ENCODE data around the gene CRACR2B.
A peak's percentile ranks its signal among the peaks of the same experiment; 100 is the strongest.

The CRACR2B gene

DNA sequence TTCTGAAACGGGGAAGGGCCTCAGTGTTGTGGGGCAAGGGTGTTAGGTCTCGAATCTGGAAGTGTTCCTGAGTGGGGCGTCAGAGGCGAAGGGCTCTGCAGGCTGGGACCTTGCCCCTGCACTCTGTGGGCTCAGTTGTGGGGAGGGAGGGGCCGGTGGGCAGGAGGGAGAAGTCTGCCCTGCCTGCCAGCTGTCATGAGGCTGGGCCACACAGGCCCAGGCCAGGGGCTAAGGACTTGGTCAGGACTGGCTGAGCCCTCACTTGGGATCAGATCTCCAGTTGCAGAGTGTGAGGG, at the start of gene CRACR2B:
CRACR2B (plus strand) TSS at position 23 of the 296 bp plus-strand sequence. CDS start 689 bp downstream, outside the sequence.
- no peak for DNase-seq

DNA sequence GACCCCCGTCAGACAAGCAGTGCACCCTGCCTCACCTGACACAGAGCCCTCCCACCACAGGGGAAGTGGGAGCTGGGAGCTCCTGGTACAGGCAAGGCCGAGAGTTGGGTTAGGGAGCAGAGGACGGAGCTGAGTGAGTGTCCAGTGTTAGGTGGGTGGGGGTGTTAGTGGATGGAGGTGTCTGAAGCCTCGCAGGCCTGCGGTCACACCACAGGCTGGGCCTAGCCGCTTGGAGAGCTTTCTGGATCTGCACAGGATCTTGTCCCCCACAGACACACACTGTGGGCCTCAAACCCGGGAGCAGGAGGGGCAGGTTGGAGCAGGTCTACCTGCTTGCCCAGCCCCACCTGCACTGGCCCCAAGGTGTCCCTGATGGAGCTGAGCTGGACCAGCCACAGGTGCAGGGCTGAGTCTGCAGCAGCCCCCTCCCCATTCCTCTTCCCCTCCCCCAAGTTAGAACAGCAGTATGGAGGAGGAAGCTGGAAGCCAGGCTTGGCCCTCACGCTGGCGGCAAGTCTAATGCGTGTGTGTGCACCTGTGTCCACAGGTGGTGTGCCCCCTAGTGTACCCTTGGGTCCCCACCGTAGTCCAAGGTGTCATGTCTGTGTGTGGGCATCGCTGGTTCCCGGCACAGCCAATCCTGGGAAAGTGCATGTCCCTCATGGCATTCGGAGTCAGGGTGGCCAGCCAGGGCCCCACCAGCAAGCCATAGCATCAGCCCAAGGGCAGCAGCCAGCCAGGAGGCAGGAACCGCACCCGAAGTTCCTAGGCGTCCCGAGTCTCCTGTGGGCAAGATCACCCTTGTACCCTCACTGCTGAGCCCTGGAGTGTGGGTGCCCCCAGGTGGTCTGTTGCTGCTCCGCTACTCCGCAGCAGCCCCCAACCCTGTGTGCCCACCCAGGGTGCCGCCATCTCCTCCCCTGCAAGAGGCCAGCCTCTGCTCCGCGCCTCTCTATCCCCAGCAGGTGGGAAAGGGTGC, 48.5 kb upstream of the CRACR2B start:
- DNase-seq, result no peak

DNA sequence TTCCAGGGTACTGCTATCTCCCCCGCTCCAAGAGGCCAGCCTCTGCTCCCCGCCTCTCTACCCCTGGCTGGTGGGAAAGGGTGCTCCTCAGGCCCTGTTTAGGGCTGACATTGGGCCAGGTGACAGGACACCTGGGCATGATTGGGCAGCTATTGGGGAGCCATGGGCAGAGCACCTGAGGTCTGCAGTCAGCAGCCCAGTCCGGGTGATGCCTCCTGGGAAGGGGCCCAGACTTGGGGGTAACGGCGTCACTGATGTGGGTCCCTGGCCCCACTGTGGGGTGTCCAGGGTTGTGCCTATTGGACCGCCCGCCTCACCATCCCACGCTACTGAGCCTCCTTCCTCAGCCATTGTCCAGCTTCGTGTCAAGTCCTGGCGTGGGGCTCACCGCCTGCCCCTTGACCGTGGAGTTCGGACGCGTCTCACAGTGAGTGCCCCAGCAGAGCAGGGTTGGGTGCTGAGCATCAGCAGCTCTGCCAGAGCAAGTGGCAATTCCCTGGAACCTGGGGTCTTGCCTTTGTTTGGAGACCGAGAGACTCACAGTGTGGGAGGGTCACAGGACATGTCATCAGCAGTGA, 47.7 kb upstream of the CRACR2B start:
- DNase-seq, result no peak

DNA sequence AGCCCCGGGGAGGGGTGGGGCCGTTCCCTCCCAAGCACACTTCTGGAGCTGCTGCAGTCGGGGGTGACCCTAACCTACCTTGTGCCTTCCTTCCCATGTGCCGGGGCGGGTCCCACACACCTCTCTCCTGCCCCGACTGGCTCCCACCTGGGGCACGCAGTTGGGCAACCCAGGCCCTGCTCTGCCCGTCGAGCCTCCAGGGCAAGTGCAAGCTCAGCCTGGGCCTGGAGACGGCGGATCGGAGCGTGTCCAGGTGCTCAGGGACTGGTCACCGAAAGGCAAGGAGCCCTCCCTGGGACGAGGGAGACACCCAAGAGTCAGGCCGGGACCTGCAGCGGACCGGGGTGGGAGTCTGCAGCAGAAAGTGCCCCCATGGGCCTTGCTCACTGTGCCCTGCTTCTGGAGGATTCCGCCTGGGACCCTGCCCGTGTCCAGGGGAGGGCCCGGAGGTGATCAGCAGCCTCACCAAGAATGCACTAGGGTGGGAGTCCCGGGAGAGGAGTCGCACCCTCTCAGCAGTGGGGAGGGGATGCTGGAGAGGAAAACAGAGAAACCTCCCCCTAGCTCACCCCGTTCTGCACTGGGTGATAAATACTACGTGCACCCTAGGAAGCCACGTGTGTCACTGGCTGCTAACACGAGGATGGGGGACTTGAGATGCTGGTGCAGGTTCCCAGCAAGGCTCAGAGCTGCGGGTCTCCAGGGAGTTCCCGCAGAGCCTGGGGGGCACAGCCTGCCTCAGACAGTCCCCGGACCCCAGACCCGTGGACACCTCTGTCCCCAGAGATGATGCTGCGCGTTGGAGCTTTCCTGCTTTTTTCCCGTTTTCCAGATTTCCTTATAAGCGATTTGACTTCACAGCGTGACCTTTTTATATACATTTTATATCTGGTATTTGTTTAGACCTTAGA, 45.2 kb upstream of the CRACR2B start:
- no peak for DNase-seq

DNA sequence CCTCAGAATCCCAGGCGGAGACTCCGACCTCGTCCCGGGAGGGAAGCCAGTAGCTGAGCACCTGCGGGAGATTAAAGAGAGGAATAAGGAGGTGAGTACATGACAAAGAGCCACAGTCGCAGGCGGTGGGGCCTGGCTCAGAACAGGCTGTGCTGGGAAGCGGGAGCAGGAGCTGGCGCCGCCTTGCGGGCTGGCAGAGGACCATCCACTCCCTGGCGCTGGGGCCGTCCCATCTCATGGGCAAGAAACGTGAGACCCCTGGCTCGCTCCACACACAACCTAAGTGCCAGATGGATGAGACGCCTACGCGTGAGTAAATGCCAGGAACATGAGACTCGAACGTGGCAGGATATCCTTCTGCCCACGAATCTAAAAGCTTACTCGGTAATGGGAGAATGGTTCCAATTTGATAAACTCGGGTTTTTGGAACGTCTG, 44.1 kb upstream of the CRACR2B start:
- peak; percentile 49 for DNase-seq

DNA sequence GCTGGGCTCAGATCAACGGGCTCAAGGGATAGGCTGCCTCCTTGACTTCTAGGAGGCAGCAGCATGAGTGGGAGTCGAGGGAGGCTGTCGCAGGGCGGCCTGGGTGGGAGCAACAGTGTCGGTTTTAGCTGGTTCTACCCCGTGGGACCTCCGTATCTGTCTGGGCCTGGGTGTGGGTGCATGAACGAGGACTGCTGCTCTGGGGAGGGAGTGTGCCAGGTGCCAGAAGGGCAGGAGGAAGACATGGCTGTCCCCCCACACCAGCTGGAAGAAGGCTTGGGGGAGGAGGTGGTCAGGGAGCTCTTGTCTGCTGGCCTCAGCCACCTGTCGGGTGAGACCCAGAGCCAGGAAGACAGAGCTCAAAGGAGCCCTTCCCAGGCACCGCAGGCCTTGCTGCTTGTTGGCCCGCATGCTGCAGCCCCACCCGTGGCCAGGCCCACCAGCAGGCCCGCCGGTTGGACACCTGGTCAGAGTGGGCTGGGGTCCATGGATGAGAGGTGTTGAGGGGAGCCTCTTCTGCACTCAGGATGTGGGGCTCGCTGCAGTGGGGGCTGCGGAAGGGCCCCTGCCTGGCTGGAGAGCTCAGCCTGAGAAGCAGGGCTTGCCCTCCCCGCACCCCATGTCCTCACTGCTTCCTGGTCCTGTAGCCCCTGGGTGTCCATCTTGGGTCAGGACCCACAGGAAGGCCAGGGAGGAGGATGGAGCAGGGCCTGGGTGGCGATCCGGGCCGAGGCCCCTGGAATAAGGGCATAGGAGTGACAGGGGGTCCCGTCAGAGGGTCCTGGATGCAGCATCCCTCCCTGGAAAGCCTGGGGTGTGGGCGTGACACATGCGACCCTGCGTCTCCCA, 41.3 kb upstream of the CRACR2B start:
- DNase-seq, result no peak

DNA sequence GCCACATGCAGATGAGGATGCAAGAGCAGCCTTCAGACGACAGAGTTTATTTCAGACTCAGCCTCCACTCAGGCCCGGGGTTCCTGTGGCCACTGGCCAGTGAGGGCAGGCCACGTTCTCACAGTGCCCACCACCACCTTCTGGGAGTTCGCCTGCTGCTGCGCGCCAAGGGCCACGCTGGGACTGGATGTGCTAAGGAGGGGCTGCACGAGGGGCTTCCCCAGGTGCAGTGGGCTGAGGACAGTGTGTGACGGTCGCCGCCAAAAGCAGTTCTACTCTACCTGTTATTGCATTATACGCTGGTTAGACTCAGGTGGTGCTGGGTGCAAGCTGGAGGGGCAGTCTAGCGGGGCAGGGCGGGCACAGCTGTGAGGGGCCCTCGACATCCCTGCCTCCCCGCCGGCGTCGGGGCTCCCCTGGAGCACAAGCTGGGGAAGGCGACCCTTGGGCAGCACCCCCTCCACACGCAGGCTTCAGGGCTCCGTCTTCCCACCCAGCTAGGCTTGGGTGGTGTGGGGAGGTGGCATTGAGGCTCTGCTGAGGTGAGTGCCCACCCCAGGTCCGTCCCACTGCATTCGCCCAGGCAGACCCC, 40.5 kb upstream of the CRACR2B start:
- no peak for DNase-seq

DNA sequence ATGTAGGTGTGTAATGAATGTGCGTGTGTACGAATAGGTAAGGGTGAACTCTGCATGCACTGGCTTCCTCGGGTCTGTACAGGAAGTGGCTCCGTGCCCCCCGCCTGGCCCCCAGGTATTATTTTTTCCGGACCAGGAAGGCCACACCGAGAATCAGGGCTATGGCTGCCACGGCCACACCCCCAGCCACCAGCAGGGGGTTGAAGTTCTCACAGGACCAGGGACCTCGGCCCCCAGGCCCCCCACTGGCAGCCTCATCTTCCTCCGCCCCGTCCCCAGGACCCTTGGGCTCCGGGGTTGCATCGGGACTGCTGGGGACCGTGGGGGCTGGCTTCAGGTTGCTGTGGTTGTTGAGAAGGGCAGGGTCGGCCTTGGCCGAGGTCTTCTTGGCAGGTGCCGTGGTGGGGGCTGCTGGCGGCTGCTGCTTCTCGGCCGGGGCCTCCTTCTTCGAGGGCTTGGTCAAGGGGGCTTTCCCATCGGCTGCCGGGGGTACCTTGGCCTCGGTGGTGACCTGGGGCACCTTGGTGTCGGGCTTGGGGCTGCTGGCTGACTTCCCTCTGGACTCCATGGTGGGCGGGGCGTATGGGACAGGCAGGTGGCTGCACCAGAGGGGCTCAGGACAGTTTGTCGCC, 39.6 kb upstream of the CRACR2B start:
- no peak for DNase-seq

DNA sequence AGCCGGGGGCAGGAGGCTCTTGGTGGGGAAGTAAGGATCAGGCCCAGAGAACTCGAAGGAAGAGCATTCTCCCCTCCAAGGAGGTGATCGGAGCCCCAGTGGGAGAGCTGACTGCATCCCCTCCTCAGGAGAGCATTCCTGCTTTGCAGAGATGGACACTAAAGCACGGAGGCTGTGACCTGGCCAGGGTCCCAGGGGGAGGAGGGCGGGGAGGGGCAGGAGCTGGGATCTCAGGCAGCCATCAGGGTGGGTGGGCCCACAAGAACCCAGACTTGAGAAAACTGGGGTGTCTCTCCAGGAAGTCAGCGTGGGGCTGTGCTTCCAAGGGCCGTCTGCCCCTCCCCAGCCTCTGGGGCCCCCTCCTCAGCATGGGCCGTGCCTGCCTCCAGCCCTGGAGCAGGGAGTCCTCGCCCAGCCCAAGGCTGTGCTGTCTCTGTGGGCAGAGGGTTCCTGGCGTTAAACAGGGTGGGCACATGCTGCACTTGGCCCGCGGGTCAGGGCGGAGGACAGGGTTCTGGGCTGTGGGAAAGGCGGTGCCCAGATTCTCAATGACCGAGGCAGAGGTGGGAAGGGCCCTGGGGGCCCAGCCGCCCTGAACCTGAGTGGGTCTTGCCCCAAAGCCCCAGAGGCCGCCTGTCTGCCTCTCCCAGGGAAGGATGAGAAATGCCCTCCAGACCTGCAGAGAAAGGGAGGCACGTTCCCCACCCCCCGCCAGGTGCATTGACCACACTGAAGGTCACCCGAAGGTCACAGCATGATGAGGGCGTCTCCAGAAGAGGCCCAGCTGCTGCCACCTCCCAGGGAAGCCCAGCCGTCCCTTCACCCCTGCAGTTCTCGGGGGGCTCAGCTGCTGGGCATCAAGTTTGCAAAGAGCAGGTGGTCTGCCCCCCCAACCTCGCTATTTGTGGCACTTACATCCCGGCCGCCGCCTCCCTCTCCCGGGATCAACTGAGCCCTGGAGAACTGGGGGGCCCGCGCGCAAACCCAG, 38.5 kb upstream of the CRACR2B start:
- DNase-seq, result no peak

DNA sequence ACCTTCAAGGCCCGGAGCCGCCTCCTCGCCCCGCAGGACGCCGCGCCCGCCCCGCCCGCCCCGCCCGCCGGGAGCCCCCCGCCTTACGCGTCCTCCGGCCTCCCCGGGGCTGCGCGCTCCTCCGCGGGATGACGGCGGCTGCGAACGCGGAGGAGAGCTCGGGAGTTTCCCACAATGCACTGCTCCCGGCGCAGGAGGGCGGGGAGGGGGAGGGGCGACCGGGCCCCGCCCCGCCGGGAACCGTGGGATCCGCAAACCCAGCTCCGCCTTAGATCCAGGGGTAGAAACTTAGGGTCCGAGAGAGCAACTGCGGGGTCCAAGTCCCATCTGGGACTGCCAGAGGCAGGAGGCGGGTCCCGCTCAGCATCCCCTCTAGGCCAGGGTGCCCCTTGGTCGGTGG, 37.8 kb upstream of the CRACR2B start, which contains the start of gene CEND1:
CEND1 (minus strand) TSS at position 148 of the 400 bp plus-strand sequence. CDS start 1,514 bp downstream, outside the sequence.
- peak; percentile 54 for DNase-seq

DNA sequence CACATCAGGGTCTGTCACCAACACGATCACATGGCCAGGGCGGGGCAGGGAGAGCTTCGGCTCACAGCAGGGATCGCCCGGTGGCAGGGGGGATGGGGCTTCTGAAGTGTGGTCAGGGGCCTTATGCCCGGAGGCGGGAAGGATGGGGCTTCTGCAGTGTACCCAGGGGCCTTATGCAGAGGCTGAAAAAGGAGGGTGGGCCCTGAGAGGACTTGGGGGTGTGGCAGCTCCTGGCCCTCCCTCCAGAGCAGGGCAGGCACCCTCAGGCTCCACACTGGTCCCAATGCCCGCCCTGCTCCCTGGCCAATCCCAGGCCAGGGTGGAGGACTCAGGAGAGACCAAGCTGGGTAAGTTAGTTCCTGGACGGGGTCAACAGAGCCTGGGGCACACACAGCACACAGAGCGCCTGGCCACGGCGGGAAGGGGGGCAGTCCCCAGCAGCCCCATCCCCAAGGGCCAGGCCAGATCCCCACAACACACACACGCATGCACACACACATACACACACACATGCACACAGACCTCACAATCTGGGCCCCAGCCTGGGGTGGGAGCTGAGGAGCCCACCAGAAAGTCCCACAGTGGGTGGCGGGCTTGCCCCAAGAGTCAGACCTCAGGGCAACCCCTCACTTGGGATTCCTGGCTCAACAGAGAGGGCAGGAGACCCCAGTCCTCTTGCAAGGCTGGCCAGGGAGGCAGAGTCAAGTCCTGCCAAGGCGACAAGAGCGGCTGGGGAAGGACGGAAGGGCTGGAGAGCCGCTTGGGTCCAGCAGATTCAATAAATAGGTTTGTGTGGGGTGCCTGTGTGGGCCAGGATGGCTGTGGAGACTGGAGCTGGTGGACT, 36.8 kb upstream of the CRACR2B start:
- no peak for DNase-seq

DNA sequence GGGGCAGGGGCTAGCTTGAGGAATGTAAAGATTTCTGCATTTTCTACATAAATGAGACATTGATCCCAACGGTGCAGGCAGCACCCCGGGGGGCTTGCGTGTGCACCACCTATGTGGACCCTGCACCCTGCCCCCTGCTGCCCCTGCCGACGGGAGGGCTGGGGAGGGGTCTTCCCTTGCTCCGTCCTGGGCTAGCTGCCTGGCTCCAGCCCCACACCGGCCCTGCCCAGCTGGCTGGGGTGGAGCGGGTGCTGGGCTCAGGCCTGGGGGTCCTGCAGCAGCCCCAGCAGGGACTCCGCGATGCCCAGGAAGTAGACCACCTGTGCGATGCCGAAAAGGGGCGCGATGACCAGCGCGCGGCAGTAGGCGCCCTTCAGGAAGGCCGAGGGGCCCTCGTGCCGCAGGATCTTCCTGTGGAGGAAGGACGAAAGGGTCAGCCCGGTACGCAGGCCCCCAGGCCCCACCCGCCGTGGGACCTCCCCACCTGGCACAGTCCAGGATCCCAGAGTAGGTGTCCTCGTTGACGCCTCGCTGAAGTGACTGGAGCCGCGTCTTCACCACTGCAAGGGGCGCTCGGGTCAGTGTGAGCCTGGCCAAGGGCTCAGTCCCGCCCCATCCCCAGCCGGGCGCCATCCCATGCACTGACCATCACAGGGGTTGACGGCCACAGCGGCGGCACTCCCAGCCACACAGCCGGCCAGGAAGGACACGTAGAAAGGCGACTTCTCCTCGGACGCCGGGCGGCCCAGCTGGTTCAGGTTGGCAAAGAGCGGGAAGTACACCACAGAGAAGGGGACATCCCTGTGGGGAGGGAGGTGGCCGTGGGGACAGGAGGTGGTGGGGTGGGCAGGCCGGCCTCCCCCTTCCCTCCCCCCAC, 35.8 kb upstream of the CRACR2B start:
- no peak for DNase-seq

DNA sequence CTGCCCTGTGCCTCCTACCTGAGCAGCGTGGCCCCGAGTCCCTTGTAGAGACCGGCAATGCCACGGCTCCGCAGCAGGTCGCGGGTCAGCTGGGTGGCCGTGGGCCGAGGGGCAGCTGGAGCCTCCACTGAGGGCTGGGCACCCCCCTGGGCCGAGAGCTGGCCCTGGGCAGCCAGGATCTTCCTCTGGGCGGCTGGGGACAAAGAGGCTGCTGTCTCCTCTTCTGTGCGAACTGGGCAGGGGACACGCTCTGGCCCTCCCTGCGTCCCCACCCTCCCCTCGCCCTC, 35.2 kb upstream of the CRACR2B start:
- no peak for DNase-seq

DNA sequence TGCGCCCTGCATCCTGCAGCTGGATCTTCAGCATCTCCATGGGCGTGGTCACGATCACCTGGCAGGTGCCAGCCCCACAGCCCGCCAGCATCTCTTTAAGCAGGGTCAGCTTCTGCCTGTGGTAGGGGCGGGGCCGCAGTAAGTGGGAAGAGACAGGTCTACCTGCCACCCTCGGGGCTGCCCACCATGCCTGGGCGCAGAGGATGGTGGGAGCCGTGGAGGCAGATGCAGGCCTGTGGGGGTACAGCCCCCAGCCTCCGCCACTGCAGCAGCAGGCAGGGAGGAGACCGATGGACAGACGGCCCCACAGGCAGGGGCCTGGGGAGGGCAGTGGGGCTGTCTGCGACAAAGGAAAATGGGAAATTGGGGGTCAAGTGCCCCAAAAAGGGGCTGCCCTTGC, 34.8 kb upstream of the CRACR2B start:
- DNase-seq, result no peak

DNA sequence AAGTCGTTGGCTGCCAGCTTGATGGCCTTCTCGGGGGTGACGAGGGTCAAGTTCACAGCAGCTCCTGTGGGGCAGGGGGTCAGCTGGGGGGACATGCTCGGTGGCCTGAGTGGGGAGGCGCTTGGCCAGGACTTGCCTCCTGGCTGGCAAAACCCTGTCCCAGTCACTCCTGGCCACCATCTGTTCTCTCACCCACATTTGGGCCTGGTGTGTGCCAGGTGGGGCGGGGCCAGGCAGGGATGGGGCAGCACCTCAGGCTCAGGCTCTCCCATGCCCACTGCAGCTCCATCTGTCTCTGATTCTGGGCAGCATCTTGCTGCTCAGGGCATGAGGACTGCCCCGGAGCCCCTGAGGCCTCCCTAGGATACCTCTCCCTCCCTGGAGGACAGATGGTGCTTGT, 34.2 kb upstream of the CRACR2B start:
- DNase-seq, result no peak

DNA sequence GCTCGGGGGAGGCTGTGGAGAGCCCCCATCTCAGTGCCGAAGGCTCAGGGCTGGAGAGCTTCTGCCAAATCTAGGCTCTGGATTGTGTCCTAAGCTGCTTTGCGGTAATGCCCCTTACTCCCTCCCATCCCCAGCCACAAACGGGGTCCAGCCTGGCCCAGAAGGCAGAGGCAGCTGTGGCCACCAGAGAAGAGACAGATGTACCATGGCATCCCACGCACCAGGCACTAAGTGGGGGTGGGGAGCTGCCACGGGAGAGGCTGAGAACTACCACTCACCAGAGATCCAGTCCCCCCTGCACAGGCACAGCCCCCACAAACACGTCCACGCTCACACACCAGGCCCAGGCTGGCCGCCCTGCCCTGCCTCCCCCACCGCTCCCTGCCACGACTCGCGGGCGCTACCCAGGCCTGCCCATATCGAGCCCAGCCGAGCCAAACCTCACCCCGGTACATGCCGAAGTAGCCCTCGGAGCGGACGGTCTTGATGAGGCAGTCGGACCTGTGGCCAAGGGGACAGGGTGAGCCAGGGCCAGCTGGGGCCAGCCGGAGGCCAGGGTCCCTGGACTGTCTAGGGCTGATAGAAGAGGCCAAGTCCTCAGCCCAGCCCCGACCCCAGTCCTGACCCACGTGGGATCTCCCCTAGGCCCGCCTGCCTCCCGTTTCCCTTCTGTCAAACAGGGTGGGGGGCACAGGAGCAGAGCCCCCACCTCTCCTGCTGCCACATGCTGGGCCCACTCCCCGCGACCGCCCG, 33.5 kb upstream of the CRACR2B start:
- no peak for DNase-seq

Measured in CD4-positive, alpha-beta T cell treated with Interleukin-17A for 4 hours (primary cell).